Stimulated activated CD8-positive, alpha-beta memory T cell treated with anti-CD3 and anti-CD28 coated beads, Interleukin-12 subunit alpha, Interleukin-12 subunit beta, amount 100 ng/mL, for 24 hours (primary cell): Measurements from ENCODE around the gene BLOC1S6.

Experiments used
- DNase-seq: peaks from one replicate; pipeline ENCODE4 v3.0.0-alpha.2; 2020; ENCODE audit errors: extremely low read depth

Gene BLOC1S6

GRCh38 chr15:45588219-45588875 lies 1.2 kb downstream of the BLOC1S6 start:
- DNase-seq, result no peak

- DNase-seq, result no peak
These were observed 2.1 kb downstream of the BLOC1S6 start for GRCh38 chr15:45589256-45589655.

- DNase-seq, result no peak
These were observed 7.1 kb downstream of the BLOC1S6 start for GRCh38 chr15:45594319-45594718.

GRCh38 chr15:45594835-45595530 lies 7.8 kb downstream of the BLOC1S6 start:
- no peak for DNase-seq

GRCh38 chr15:45603881-45604280 lies 16.7 kb downstream of the BLOC1S6 start:
- no peak for DNase-seq

- no peak for DNase-seq
These were observed 17.1 kb downstream of the BLOC1S6 start for GRCh38 chr15:45604326-45604725.

- no peak for DNase-seq
These were observed 19.2 kb downstream of the BLOC1S6 start for GRCh38 chr15:45606413-45606812.

GRCh38 chr15:45606841-45607240 lies 19.7 kb downstream of the BLOC1S6 start:
- no peak for DNase-seq

- DNase-seq, result no peak
These were observed 24.1 kb downstream of the BLOC1S6 start for GRCh38 chr15:45611305-45611704.

- no peak for DNase-seq
These were observed 25.7 kb downstream of the BLOC1S6 start for GRCh38 chr15:45612790-45613415.

GRCh38 chr15:45616901-45617323 lies 29.7 kb downstream of the BLOC1S6 start:
- DNase-seq, result no peak

GRCh38 chr15:45618813-45619212 lies 31.6 kb downstream of the BLOC1S6 start:
- DNase-seq, result no peak

GRCh38 chr15:45628136-45628535 lies 41.0 kb downstream of the BLOC1S6 start:
- DNase-seq, result no peak

GRCh38 chr15:45630917-45631691 lies 43.9 kb downstream of the BLOC1S6 start:
- no peak for DNase-seq

- no peak for DNase-seq
These were observed 44.6 kb downstream of the BLOC1S6 start for GRCh38 chr15:45631776-45632175.

- DNase-seq, result peak; percentile 30
These were observed 47.4 kb downstream of the BLOC1S6 start, which contains the start of gene SQOR for GRCh38 chr15:45634432-45635190. TSS of gene SQOR (plus strand) at chr15:45635029. CDS start at chr15:45658924, 23,895 bp downstream.

- peak; percentile 32 for DNase-seq
These were observed 48.0 kb downstream of the BLOC1S6 start for GRCh38 chr15:45635191-45635638.

- no peak for DNase-seq
These were observed 48.6 kb downstream of the BLOC1S6 start for GRCh38 chr15:45635763-45636292.

- no peak for DNase-seq
These were observed 50.0 kb downstream of the BLOC1S6 start for GRCh38 chr15:45637141-45637540.

- DNase-seq, result peak; percentile 15
These were observed 50.4 kb downstream of the BLOC1S6 start for GRCh38 chr15:45637552-45638033.

- no peak for DNase-seq
These were observed 53.4 kb downstream of the BLOC1S6 start for GRCh38 chr15:45640616-45641015.
